KMS-11 (cell line): ENCODE measurements around the gene PPFIBP1.
"Not testable (repeated sequence)": the region's sequence is repeated elsewhere in the genome, so short reads cannot be mapped to it uniquely, and the experiment has no call there.

Source experiments
- H2AFZ ChIP-seq: fragments of 200-600 bp; sonication (generic); 2 replicates; pipeline ENCODE4 v1.6.1; 2016; ENCODE audit warnings: antibody characterized with exemption, mixed run types, low read depth
- H3K27ac ChIP-seq: fragments of 200-600 bp; sonication (generic); 2 replicates; pipeline ENCODE4 v1.6.1; 2016; ENCODE audit warnings: mild to moderate bottlenecking, mixed run types
- H3K27me3 ChIP-seq: fragments of 200-600 bp; sonication (generic); 2 replicates; pipeline ENCODE4 v1.6.1; 2017; ENCODE audit warnings: mild to moderate bottlenecking, low read depth, mixed run types, moderate library complexity; ENCODE audit not compliant: insufficient read depth
- H3K36me3 ChIP-seq: fragments of 200-600 bp; sonication (generic); 2 replicates; pipeline ENCODE4 v1.6.1; 2017; ENCODE audit warnings: mild to moderate bottlenecking, mixed run types; ENCODE audit not compliant: insufficient read depth
- H3K4me1 ChIP-seq: fragments of 200-600 bp; sonication (generic); 2 replicates; pipeline ENCODE4 v1.6.1; 2016; ENCODE audit warnings: mild to moderate bottlenecking, low read depth, mixed run types; ENCODE audit not compliant: poor library complexity, severe bottlenecking
- H3K4me2 ChIP-seq: fragments of 200-600 bp; sonication (generic); 2 replicates; pipeline ENCODE4 v1.7.0; 2016; ENCODE audit warnings: mild to moderate bottlenecking, mixed run types
- H3K4me3 ChIP-seq: fragments of 200-600 bp; sonication (generic); IDR thresholded peaks from 2 replicates; pipeline ENCODE4 v1.6.1; 2017; ENCODE audit warnings: low read depth, low read length, mixed read lengths; ENCODE audit not compliant: insufficient read depth
- H3K79me2 ChIP-seq: fragments of 200-600 bp; sonication (generic); 2 replicates; pipeline ENCODE4 v1.6.1; 2016; ENCODE audit warnings: low read depth, mixed run types; ENCODE audit not compliant: insufficient read depth
- H3K9ac ChIP-seq: fragments of 200-600 bp; sonication (generic); 2 replicates; pipeline ENCODE4 v1.6.1; 2016; ENCODE audit warnings: mild to moderate bottlenecking, mixed run types
- H4K20me1 ChIP-seq: fragments of 200-600 bp; sonication (generic); 2 replicates; pipeline ENCODE4 v1.6.1; 2016; ENCODE audit warnings: mild to moderate bottlenecking, mixed run types; ENCODE audit not compliant: insufficient read depth
- TF ChIP-seq, protein P1 (sequence below): fragments of 200-600 bp; sonication (generic); conservative IDR thresholded peaks from 2 replicates; pipeline ENCODE4 v1.6.1; 2017; ENCODE audit warnings: low read depth, mild to moderate bottlenecking, antibody characterized with exemption, low read length, moderate library complexity, mixed read lengths

The PPFIBP1 gene

DNA sequence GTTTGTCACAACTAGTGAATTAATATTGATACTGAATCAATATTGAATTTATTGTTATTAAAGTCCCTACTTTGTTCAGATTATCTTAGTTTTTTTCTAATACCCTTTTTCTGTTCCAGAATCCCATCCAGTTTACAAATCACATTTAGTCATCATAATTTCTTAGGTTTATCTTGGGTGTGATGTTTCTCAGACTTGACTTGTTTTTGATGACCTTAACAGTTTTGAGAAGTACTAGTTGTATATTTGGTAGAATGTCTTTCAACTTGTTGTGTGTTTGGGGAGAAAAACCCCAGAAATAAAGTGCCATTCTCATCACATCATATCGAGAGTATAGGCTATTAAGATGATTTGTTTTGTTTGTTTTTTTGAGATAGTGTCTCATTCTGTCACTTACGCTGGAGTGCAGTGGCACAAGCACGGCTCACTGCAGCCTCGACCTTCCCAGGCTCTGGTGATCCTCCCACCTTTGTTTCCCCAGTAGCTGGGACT is 206.1 kb downstream of the PPFIBP1 start:
- Histone ChIP-seq H2AFZ (no peak overlapping the region), H3K4me2 (no peak overlapping the region), H3K27ac (no peak overlapping the region), H3K79me2 (no peaks in the 10 kb centered on the region; the same call in 1 of the 2 replicates), H3K9ac (no peak overlapping the region), H3K36me3 (no peaks in the 10 kb centered on the region; the same call in 1 of the 2 replicates), H3K4me3 (no peak overlapping the region), H3K27me3 (no peaks in the 10 kb centered on the region), H3K4me1 (peaks cover 8% of the 10 kb centered on the region), H4K20me1 (no peaks in the 10 kb centered on the region)
- TF ChIP-seq, protein P1, sequence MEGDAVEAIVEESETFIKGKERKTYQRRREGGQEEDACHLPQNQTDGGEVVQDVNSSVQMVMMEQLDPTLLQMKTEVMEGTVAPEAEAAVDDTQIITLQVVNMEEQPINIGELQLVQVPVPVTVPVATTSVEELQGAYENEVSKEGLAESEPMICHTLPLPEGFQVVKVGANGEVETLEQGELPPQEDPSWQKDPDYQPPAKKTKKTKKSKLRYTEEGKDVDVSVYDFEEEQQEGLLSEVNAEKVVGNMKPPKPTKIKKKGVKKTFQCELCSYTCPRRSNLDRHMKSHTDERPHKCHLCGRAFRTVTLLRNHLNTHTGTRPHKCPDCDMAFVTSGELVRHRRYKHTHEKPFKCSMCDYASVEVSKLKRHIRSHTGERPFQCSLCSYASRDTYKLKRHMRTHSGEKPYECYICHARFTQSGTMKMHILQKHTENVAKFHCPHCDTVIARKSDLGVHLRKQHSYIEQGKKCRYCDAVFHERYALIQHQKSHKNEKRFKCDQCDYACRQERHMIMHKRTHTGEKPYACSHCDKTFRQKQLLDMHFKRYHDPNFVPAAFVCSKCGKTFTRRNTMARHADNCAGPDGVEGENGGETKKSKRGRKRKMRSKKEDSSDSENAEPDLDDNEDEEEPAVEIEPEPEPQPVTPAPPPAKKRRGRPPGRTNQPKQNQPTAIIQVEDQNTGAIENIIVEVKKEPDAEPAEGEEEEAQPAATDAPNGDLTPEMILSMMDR, result no peak

DNA sequence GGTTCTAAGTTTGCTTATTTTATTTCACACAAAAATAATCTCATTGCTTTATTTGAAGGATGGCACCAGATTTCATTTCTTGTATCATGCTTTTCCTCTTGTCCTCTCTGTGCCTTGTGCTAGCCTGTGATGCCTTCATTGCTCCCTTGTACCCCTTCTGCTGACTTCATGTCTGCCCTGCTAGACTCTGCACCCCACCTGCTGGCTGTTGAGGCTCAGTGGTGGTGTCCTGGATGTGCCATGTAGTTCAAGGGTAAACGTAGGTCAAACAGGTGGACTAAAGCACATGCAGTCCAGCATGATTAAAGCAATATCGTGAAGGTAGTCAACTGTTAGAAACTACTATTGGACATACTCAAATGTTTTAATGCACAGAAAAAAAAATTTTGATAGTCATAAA is 208.3 kb downstream of the PPFIBP1 start:
- Histone ChIP-seq H4K20me1 (no peaks in the 10 kb centered on the region), H3K27me3 (no peaks in the 10 kb centered on the region), H3K4me3 (no peak overlapping the region), H3K4me1 (peaks cover 8% of the 10 kb centered on the region), H3K27ac (peak overlapping the region; percentile 45; the same call in 1 of the 2 replicates), H2AFZ (no peak overlapping the region), H3K9ac (no peak overlapping the region), H3K79me2 (no peaks in the 10 kb centered on the region; the same call in 1 of the 2 replicates), H3K4me2 (no peak overlapping the region), H3K36me3 (no peaks in the 10 kb centered on the region; the same call in 1 of the 2 replicates)
- TF ChIP-seq, protein P1, result no peak; the same call in 1 of the 2 replicates

- H2AFZ ChIP-seq, result no peak overlapping the region
- no peaks in the 10 kb centered on the region; the same call in 1 of the 2 replicates for H3K36me3 ChIP-seq
- H3K27ac ChIP-seq, result no peak overlapping the region
- TF ChIP-seq, protein P1, result peak; percentile 88
- peaks cover 11% of the 10 kb centered on the region for H3K4me1 ChIP-seq
- H3K79me2 ChIP-seq, result no peaks in the 10 kb centered on the region; the same call in 1 of the 2 replicates
- H3K4me2 ChIP-seq, result no peak overlapping the region
- no peak overlapping the region for H3K9ac ChIP-seq
- no peak overlapping the region for H3K4me3 ChIP-seq
- no peaks in the 10 kb centered on the region for H4K20me1 ChIP-seq
- H3K27me3 ChIP-seq, result no peaks in the 10 kb centered on the region
Measured at GRCh38 chr12:27733052-27733656, 209.1 kb downstream of the PPFIBP1 start.

DNA sequence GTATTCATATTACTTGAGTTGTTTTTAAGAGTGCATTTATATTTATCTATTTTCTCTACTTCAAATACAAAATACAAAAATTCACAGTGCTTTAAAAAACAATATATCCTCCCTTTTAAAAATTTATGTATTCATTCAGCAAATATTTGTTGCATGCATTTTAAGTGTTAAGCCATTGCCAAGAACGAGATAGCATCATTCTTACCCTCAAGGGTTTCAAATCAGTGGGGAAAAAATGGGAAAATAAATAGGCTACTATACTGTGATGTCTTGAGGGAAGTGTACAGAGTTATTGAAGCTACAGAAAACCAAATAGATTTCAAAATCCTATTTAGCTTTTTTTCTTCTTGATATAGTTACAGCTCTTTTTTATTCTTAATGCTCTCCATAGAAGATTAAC is 209.8 kb downstream of the PPFIBP1 start:
- H3K27me3 ChIP-seq, result no peaks in the 10 kb centered on the region
- TF ChIP-seq, protein P1, result no peak
- no peaks in the 10 kb centered on the region; the same call in 1 of the 2 replicates for H3K36me3 ChIP-seq
- no peak overlapping the region for H3K9ac ChIP-seq
- no peak overlapping the region for H3K27ac ChIP-seq
- no peaks in the 10 kb centered on the region; the same call in 1 of the 2 replicates for H3K79me2 ChIP-seq
- H3K4me3 ChIP-seq, result no peak overlapping the region
- no peaks in the 10 kb centered on the region for H4K20me1 ChIP-seq
- no peak overlapping the region for H2AFZ ChIP-seq
- peaks cover 18% of the 10 kb centered on the region for H3K4me1 ChIP-seq
- H3K4me2 ChIP-seq, result no peak overlapping the region

DNA sequence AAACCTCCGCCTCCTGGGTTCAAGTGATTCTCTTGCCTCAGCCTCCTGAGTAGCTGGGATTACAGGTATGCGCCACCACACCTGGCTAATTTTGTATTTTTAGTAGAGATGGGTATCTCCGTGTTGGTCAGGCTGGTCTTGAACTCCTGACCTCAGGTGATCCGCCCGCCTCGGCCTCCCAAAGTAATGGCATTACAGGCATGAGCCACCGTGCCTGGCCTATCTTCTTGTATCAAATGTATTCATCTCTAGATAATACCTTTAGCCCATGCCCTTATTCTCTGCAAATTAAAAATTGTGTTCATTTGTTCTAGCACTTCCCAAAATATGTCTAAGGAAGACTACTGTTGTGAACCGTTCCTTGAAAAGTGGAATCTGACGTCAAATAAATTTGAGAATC is 210.3 kb downstream of the PPFIBP1 start:
- not testable (repeated sequence) for H3K9ac ChIP-seq, H3K27me3 ChIP-seq, H4K20me1 ChIP-seq, H3K4me2 ChIP-seq, H3K36me3 ChIP-seq, H3K4me3 ChIP-seq, H2AFZ ChIP-seq, H3K79me2 ChIP-seq, H3K27ac ChIP-seq
- peaks cover 23% of the 10 kb centered on the region for H3K4me1 ChIP-seq
